ENCODE results near the gene PRPF38A.

The PRPF38A gene

DNA sequence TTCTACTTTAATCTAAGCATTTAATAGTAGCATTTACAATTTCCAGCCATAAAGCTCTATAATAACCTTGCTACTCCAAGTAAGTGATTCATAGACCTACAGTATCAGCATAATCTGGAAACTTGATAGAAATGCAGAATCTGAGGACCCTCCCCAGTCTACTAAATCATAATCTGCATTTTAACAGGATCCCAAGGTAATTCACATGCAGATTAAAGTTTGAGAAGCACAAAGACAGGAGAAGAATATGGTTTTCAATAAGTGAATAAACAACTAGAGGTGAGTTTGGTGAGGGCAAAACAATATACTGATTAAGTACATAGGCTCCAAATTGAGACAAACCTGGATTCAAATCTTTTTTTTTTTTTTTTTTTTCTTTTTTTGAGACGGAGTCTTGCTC is 57.4 kb downstream of the PRPF38A start:
- DNase-seq (ENCODE audit: low spot score) = no peak

DNA sequence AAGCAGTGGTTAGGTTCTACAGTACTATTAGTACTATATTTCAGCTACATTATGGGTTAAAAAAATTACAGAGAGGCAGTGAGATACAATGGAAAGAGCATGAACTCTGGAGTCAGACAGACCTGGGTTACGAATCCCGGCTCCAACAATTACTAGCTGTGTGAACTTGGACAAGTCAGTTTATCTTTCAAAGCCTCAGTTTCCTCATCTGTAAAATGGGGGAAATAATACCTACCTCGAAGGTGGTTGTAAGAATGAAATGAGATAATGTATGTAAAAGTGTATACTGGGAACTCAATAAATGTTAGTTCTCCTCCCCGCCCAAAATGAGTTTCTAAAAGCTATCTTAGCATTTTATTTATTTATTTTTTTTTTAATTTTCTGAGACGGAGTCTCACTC is 59.5 kb downstream of the PRPF38A start:
- no peak for DNase-seq (ENCODE audit: low spot score)

DNA sequence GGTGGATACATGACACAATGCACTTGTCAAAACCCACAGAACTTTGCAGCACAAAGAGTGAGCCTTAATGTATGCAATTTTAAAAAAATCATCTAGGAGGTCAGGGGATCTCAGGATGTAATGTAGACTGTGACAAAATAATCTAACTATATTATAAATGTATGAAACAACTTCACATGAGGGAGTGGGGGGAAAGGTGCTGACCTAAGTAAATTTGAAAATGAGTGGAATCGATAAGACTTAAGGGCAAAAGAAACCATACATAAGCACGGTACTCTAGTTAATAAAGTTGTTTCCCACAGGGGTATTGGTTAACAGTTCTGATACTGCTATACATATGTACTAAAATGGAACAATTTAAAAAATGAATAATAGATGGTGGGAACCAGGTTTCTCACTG is 64.7 kb downstream of the PRPF38A start:
- DNase-seq (ENCODE audit: low spot score) = no peak
